Activated T-cell treated with anti-CD3 and anti-CD28 coated beads for 24 hours (primary cell): ENCODE data around the gene TRPM3.

Experiments used
- DNase-seq: peaks from one replicate; pipeline ENCODE4 v3.0.0-alpha.2; 2020; ENCODE audit warnings: low read depth

The TRPM3 gene

GRCh38 chr9:71097671-71098070 is 23.8 kb downstream of the TRPM3 start:
- no peak for DNase-seq

- DNase-seq: no peak
Observed at GRCh38 chr9:71096421-71097108, 24.9 kb downstream of the TRPM3 start.

DNA sequence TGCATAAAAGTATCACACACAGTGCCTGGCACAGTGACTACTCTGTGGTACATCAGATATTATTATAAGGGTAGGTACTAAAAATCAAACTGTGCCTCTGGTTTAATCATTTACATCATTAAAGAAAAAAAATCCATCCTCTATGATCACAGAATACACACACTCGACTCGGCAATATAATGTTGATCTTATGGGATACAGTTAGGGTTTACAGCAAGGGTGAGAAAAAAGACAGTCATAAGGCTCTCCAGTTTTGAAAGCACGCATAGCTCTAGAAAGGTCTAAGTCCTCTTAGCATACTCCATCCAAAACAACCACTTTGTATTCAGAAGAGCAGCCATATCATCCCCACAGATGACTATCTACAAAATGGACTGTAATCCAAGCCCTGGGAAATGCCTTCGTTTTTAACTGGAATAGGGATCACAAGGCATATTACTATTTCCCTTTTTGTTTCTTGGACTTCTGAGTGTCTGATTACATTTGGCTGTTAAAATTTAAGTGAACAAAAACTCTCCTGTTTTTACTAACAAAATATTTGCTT is 26.6 kb downstream of the TRPM3 start:
- no peak for DNase-seq

- DNase-seq: no peak
Observed at GRCh38 chr9:71090896-71091295, 30.5 kb downstream of the TRPM3 start.

- DNase-seq: no peak
Observed at GRCh38 chr9:71079451-71079850, 42.0 kb downstream of the TRPM3 start.

GRCh38 chr9:71076096-71076495 is 45.3 kb downstream of the TRPM3 start:
- no peak for DNase-seq

DNA sequence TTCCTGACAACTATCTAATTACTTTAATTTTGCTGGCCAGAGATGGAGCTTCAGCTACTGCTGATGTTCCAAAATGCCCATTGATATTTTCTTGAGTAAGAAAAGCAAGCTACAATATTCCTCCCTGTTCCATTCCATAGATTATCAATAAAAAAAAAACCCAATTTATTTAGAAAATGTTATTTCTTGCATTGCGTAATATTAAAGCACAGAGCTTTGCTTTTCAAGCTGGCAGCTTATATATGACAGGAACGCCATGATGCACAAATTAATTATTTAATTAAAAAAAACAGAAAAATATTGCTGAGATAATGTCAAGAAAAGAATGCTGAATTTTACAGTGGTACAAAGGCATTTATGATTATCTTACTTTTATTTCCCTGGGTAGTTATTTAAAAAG is 47.9 kb downstream of the TRPM3 start:
- no peak for DNase-seq

GRCh38 chr9:71072587-71072986 is 48.8 kb downstream of the TRPM3 start:
- no peak for DNase-seq

GRCh38 chr9:71071633-71072032 is 49.8 kb downstream of the TRPM3 start:
- no peak for DNase-seq

DNA sequence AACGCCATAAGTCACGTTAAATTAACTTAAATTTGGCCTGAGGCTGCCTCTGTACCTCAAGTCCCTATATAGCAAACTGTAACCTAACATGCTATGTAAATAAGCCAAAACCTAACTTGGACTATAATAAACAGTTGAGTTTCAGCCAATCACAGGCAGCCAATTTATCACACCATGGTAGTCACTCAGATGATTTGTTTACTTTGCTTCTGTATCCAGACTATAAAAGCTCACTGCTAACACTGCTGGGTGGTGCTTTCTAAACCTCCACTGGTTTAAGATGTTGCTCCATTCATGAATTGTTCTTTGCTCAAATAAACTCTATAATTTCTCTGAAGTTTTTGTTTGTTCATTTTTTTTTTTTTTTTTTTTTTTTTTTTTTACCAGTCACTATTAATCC is 62.8 kb downstream of the TRPM3 start:
- no peak for DNase-seq

DNA sequence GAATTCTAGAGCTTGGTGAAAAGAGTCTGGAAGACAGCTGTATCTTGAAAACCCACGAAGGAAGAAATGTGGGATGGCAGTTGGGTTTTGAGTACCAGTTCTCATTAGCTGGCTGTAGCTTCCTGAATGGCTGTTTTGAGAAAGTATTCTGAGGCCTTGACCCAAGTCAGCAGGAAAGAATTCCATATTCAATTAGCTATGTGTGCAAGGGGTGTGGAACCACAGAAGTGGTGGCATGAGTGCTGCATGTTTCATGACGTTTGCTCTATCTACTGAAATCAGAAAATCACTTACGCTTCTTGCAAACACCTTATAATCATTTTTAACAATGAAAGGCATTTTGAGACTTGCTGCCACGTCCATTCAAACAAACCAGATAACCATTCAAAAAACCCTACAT is 69.1 kb downstream of the TRPM3 start:
- no peak for DNase-seq

GRCh38 chr9:71048280-71048679 is 73.1 kb downstream of the TRPM3 start:
- DNase-seq: no peak

DNA sequence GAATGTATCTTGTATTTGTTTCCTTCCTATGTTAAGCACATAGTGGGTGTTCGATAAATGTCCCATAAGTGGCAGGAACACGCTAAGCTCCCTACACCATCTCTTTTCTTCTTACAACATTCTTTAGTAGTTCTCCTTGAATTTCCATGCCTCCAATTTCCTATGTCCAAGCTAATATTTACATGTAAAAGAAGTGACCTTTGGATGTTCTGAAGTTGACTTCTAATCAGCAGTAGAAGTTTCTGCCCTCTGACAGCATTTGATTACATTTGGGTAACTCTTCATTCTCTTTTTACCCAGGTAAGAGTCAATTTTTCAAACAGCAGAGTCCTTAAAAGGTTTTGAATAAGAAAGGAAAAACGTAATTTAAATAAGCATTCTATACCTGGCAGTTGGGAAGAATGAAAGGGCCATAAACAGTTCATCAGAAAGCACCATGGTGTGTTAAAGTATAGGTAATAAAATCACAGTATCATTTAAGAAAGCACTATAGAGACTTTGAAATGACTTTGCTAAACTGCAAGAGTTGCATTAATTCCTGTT is 78.9 kb downstream of the TRPM3 start:
- DNase-seq: no peak

DNA sequence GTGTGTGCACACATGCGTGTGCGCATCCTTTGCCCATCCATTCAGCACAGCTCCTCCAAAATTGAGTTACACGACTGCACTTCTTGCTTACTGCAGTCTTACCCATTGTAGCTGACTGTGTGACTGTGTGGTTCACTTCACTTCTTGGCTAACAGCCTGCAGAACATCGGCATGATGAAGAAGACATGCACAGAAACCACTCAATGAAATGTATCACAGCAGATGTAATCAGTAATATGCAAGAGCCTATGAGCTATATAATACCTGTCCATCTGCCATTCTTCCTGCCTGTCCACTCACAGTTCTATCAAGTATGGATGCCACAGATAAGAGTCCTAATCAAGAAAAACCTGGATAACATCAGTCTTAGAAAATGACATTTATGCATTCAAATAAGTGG is 83.9 kb downstream of the TRPM3 start:
- DNase-seq: no peak

DNA sequence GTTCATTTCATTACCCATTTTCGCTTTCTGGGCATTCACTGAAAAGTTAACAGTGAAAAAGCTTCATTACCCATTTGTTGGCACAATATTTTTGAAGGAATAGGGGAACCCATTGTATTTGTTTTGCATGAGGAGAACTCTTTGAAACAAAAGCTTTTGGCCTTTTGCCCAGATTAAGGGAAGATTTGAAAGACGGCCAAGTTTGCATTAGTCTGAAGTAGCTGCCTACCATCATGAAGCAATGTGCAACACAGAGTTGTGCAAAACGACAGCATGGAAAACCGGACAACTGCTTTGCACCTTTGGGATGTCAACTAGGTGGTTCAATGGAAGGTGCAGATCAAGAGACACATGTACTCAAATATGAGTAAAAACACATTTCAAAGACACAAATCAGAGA is 84.9 kb downstream of the TRPM3 start:
- no peak for DNase-seq

- DNase-seq: no peak
Observed at GRCh38 chr9:71032779-71033178, 88.6 kb downstream of the TRPM3 start.

DNA sequence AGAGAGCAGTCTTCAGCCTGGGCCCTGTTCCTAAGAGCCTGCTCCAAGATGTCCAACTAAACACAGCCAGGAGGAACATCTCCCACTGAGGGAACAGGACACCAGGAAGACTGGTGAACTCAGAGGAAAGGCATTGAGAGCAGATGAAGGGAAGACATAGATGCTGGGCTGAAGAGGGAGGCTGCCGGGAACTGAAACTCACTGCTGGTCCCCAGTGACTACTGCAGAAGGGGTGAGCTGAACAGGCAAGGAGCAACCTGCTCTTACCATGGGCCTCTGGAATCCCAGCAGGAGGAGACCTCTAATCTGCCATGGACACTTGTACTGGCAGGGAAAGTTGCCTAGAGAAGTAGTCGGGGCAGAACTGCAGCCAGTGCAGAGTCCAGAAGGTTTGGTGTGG is 95.7 kb downstream of the TRPM3 start:
- DNase-seq: no peak

GRCh38 chr9:71025201-71025600 is 96.2 kb downstream of the TRPM3 start:
- no peak for DNase-seq

DNA sequence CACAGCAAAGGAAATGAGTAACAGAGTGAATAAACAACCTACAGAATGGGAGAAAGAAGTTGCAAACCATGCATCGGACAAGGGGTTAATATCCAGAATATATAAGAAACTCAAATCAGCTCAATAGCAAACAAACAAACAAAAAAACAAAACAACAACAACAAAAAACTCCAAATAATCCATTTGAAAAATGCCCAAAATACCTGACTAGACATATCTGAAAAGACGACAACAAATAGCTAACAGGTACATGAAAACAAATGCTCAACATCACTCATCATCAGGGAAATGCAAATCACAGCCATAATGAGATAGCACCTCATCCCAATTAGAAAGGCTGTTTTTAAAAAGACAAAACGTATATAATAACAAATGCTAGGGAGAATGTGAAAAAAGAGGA is 111.2 kb downstream of the TRPM3 start:
- no peak for DNase-seq

DNA sequence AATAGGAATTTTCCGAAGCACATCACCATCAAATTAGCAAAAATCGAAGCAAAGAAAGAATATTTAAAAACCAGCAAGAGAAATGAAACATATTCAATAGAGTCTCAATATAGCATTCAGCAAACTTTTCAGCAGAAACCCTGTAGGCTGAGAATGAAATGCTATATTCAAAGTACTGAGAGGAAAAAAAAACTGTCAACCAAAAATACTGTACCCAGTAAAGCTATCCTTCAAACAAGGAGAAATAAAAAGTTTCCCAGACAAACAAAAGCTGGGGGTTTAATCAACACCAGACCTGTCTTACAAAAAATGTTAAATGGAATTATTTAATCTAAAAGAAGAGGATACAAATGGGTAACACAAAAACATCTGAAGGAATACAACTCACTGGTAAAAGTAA is 116.0 kb downstream of the TRPM3 start:
- no peak for DNase-seq

DNA sequence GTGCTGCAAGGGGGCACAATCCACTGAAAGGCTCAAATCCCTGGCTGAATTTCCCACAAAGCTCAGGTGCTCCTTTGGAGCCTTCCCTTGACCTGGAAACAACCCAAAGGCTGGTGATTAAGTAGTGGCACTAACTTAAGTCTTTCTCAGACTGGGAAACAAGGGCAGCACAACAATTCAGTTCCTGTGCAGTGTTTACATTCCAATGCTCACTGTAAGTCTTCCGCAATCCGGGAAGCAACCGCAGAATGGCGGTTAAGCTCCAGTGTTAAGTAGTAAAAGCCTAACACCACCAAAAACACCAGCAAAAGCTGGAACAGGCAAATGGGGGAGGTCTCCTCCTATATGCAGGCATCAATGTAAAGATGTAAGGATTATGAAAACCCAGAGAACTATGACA is 117.2 kb downstream of the TRPM3 start:
- no peak for DNase-seq

DNA sequence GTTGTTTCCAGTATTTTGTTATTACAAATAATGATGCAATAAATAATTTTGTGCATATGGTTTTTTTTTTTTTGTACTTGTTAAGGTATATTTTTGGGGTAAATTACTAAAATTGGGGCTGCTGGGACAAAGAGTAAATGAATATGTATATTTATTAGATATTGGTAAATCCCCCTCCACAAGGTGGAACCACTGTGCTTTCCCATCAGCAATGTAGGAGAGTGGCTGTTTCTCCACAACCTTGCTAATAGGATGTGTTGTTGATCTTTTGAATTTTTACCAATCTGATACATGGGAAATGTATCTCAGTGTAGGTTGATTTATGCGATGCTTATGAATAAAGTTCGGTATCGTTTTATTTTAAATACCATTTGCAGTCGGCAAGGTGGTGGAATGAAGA is 118.1 kb downstream of the TRPM3 start:
- DNase-seq: no peak

GRCh38 chr9:71001780-71002386 is 119.5 kb downstream of the TRPM3 start:
- DNase-seq: no peak

DNA sequence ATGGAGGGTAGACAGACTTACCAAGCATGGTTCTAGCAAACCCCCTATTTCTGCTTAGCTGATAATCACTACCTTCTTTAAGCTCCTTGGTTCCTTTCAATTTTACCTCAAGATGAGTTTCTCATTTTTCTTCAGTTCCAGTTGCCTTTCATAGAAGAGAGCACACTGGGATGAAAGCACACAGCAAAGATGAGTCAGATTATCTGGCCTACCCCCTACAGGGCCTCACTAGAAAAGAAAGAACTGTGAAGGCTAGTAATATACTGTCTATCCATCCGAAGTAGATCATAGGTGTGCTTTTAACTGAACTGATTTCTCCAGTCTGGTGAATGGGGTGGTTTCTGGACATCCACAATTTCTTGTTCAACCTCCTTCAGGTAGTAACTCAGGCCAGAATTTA is 122.5 kb downstream of the TRPM3 start:
- no peak for DNase-seq
